ENCODE measurements around the gene ANGPTL1.

DNA sequence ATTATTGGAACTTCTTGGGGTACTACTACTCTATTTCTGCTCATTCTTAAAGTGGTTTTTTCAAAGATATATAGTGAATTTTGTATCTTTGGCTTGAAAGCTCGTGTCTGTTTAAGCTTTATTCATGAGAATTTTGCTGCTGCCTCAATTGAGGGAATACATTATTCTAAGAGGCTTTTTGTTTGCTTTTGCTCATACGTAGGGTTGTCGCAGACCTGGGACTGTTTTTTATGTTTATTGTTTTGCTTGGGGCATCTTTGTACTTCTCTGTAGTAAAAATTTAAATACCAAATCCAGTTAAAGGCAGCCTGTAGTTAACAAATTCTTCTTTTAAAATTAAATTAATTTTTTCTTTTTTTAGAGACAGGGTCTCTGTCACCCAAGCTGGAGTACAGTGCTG, 62.3 kb downstream of the ANGPTL1 start:
- TF ChIP-seq, protein P1, sequence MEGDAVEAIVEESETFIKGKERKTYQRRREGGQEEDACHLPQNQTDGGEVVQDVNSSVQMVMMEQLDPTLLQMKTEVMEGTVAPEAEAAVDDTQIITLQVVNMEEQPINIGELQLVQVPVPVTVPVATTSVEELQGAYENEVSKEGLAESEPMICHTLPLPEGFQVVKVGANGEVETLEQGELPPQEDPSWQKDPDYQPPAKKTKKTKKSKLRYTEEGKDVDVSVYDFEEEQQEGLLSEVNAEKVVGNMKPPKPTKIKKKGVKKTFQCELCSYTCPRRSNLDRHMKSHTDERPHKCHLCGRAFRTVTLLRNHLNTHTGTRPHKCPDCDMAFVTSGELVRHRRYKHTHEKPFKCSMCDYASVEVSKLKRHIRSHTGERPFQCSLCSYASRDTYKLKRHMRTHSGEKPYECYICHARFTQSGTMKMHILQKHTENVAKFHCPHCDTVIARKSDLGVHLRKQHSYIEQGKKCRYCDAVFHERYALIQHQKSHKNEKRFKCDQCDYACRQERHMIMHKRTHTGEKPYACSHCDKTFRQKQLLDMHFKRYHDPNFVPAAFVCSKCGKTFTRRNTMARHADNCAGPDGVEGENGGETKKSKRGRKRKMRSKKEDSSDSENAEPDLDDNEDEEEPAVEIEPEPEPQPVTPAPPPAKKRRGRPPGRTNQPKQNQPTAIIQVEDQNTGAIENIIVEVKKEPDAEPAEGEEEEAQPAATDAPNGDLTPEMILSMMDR (IDR thresholded peaks at IDR 0.05), result no peak
- no peak for TF ChIP-seq EZH2 (IDR thresholded peaks at IDR 0.05; ENCODE audit: borderline replicate concordance, insufficient read depth, low read depth, low read length, poor library complexity, severe bottlenecking)

All from B cell (primary cell).